Hippocampal formation (tissue), 2 donors: Measurements from ENCODE around the gene EPB41L2.

Experiments used
- DNase-seq, 2 donors: peaks; one replicate each; lab custom pipeline; 2025; lab: John Stamatoyannopoulos, UW

EPB41L2 gene

DNA sequence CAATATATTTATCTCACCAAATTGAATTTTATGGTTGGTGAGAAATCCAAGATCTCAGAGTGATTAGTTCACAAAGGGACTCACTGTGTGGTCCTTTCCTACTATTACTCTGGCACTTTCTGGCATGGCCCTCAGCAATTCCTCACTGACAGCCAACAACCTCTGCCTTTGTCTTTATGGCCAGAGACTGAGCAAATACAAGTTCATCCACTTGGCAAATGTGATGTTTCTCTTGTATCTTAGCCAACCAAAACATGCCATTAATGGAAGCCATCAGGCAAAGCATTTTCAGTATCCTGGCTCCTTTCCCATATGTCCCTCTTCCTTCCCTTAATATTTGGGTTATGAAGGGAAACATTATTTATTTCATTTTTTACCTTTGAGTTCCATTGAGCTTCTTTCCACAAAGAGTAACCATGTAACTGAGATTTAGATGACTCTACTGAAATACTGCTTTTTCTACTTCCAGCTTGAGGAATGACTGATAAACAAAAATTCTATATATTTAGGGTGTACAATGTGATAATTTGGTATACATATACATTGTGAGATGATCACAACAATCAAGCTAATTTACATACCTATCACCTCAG, 266.6 kb downstream of the EPB41L2 start:
- no peak for DNase-seq

- DNase-seq, result no peak
Measured at GRCh38 chr6:130794738-130795137, 268.3 kb downstream of the EPB41L2 start.

- DNase-seq, result no peak
Measured at GRCh38 chr6:130794010-130794697, 268.9 kb downstream of the EPB41L2 start.
